ENCODE measurements around the gene LPP. TPM values are rescaled to one million over a fixed set of nuclear protein-coding genes. Genes with fewer than 3 reads are reported as not detected.

Gene LPP
- total and polyA plus RNA-seq, 10 of the 15 experiments (the other 5 are each of a cell fraction or from before 2014, with no cell fraction given): under 0.01 to 0.62 (median 0.03) TPM

DNA sequence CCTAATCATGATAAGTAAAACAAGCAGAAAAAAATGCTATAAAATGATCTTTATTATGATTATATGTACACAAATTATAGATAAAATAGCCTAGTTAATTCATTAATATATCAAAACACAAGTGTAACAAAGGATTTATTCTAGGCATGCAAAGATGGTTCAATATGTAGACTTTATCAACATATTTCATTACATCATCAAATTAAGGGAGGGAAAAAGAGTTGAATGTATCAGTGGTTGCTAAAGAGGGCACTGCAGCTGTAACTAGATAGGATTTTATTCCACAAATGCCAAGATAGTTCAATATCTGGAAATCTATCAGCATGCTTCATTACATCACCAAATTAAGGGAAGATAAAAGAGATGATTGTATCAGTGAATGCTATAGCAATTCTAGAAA, 248.3 kb downstream of the LPP start (continued):
- TF ChIP-seq RB1 (IDR thresholded peaks at IDR 0.05; ENCODE audit: borderline replicate concordance) (no peak), NR2C1 (IDR thresholded peaks at IDR 0.05) (no peak), ZBED1 (IDR thresholded peaks at IDR 0.05; ENCODE audit: borderline replicate concordance) (no peak), ATF3 (IDR thresholded peaks at IDR 0.05; ENCODE audit: borderline replicate concordance, extremely low read depth, low read depth, low read length) (no peak)
- TF ChIP-seq, protein P1, sequence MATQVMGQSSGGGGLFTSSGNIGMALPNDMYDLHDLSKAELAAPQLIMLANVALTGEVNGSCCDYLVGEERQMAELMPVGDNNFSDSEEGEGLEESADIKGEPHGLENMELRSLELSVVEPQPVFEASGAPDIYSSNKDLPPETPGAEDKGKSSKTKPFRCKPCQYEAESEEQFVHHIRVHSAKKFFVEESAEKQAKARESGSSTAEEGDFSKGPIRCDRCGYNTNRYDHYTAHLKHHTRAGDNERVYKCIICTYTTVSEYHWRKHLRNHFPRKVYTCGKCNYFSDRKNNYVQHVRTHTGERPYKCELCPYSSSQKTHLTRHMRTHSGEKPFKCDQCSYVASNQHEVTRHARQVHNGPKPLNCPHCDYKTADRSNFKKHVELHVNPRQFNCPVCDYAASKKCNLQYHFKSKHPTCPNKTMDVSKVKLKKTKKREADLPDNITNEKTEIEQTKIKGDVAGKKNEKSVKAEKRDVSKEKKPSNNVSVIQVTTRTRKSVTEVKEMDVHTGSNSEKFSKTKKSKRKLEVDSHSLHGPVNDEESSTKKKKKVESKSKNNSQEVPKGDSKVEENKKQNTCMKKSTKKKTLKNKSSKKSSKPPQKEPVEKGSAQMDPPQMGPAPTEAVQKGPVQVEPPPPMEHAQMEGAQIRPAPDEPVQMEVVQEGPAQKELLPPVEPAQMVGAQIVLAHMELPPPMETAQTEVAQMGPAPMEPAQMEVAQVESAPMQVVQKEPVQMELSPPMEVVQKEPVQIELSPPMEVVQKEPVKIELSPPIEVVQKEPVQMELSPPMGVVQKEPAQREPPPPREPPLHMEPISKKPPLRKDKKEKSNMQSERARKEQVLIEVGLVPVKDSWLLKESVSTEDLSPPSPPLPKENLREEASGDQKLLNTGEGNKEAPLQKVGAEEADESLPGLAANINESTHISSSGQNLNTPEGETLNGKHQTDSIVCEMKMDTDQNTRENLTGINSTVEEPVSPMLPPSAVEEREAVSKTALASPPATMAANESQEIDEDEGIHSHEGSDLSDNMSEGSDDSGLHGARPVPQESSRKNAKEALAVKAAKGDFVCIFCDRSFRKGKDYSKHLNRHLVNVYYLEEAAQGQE (IDR thresholded peaks at IDR 0.05; ENCODE audit: low read depth, low read length): no peak

GRCh38 chr3:188403404-188403803, 249.4 kb downstream of the LPP start:
- Histone ChIP-seq H3K36me3 (ENCODE audit: control insufficient read depth in 2 of 2, insufficient read depth in 2 of 2, low read length in 1 of 2) (no peaks in the 10 kb centered on the region), H3K9me3 (replicated peaks; ENCODE audit: control insufficient read depth, insufficient read depth, low read length) (no peaks in the 10 kb centered on the region; the same call in 1 of the 3 replicates), H3K27ac (ENCODE audit: control insufficient read depth, insufficient read depth) (no peak overlapping the region), H3K9ac (ENCODE audit: control insufficient read depth, insufficient read depth, low read length) (no peak overlapping the region), H2AFZ (ENCODE audit: control insufficient read depth, low read depth, low read length) (no peak overlapping the region), H3K4me1 (ENCODE audit: control insufficient read depth, insufficient read depth, low read length) (peaks cover 8% of the 10 kb centered on the region), H3K4me2 (ENCODE audit: control insufficient read depth, insufficient read depth) (no peak overlapping the region), H3K79me2 (ENCODE audit: control insufficient read depth, insufficient read depth, low read length) (no peaks in the 10 kb centered on the region), H3K4me3 (no peak overlapping the region), H4K20me1 (ENCODE audit: control insufficient read depth, insufficient read depth) (no peaks in the 10 kb centered on the region), H3K27me3 (replicated peaks in 1 of 2; ENCODE audit: control insufficient read depth in 2 of 2, insufficient read depth in 2 of 2, low read length in 1 of 2) (no peaks in the 10 kb centered on the region)
- in situ Hi-C loops (cut with MboI) (no loop called here), intact Hi-C loops (cut with micrococcal nuclease; ENCODE audit: unreplicated experiment) (loop anchor here (5.0 kb wide), 1 partner anchor 44 kb away; no protein-coding TSS in a partner anchor)
- POLR2A ChIA-PET: no interaction called here
- no peak for DNase-seq (ENCODE audit: low read depth, low spot score)
- BruUV-seq (replicated peaks): no TSS peak
- SMC1A ChIA-PET (ENCODE audit: uncharacterized antibody, unreplicated experiment): no interaction called here
- 12% methylated on average over 1 of the region's 1 CpG for WGBS (ENCODE audit: insufficient coverage, insufficient replicate concordance, low lambda C conversion rate, missing lambda C conversion rate)
- RAD21 ChIA-PET (ENCODE audit: unreplicated experiment): no interaction called here
- CTCF ChIA-PET: interaction anchor here (1.7 kb wide), 1 partner anchor 662 kb away, joined by 4 read pairs; no protein-coding TSS in a partner anchor
- FAIRE-seq: no peak
- no peak for ATAC-seq
- TF ChIP-seq, protein P2, sequence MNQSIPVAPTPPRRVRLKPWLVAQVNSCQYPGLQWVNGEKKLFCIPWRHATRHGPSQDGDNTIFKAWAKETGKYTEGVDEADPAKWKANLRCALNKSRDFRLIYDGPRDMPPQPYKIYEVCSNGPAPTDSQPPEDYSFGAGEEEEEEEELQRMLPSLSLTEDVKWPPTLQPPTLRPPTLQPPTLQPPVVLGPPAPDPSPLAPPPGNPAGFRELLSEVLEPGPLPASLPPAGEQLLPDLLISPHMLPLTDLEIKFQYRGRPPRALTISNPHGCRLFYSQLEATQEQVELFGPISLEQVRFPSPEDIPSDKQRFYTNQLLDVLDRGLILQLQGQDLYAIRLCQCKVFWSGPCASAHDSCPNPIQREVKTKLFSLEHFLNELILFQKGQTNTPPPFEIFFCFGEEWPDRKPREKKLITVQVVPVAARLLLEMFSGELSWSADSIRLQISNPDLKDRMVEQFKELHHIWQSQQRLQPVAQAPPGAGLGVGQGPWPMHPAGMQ (IDR thresholded peaks at IDR 0.05; ENCODE audit: borderline replicate concordance): no peak
- TF ChIP-seq CREM (IDR thresholded peaks at IDR 0.05; ENCODE audit: low read depth) (no peak), ZNF687 (IDR thresholded peaks at IDR 0.05) (no peak), KDM1A (IDR thresholded peaks at IDR 0.05; ENCODE audit: borderline replicate concordance) (no peak)
- TF ChIP-seq, protein P3, sequence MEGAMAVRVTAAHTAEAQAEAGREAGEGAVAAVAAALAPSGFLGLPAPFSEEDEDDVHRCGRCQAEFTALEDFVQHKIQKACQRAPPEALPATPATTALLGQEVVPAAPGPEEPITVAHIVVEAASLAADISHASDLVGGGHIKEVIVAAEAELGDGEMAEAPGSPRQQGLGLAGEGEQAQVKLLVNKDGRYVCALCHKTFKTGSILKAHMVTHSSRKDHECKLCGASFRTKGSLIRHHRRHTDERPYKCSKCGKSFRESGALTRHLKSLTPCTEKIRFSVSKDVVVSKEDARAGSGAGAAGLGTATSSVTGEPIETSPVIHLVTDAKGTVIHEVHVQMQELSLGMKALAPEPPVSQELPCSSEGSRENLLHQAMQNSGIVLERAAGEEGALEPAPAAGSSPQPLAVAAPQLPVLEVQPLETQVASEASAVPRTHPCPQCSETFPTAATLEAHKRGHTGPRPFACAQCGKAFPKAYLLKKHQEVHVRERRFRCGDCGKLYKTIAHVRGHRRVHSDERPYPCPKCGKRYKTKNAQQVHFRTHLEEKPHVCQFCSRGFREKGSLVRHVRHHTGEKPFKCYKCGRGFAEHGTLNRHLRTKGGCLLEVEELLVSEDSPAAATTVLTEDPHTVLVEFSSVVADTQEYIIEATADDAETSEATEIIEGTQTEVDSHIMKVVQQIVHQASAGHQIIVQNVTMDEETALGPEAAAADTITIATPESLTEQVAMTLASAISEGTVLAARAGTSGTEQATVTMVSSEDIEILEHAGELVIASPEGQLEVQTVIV (IDR thresholded peaks at IDR 0.05; ENCODE audit: borderline replicate concordance, partially characterized antibody): no peak

Measured in GM12878 (cell line).